T-helper 2 cell treated with Interferon-gamma antibody and Interleukin-4, amounts not matched to agents 5 μg/mL and 100 μg/mL, for 36 hours (primary cell): ENCODE measurements around the gene LRRC9.
A peak's percentile ranks its signal among the peaks of the same experiment; 100 is the strongest.
"Not testable (repeated sequence)": the region's sequence is repeated elsewhere in the genome, so short reads cannot be mapped to it uniquely, and the experiment has no call there.

Experiments
- DNase-seq: peaks from one replicate; pipeline ENCODE4 v3.0.0; 2021; ENCODE audit warnings: low spot score
- H3K27ac Mint-ChIP-seq: one replicate; pipeline ENCODE4 v1.8.0; 2021; ENCODE audit warnings: mild to moderate bottlenecking, mixed read lengths
- H3K27me3 Mint-ChIP-seq: one replicate; pipeline ENCODE4 v1.8.0; 2021; ENCODE audit warnings: low read depth, mixed read lengths
- H3K36me3 Mint-ChIP-seq: one replicate; pipeline ENCODE4 v1.8.0; 2021; ENCODE audit warnings: low read depth, mixed read lengths
- H3K4me1 Mint-ChIP-seq: one replicate; pipeline ENCODE4 v1.8.0; 2021; ENCODE audit warnings: low read depth, mixed read lengths
- H3K4me3 Mint-ChIP-seq: one replicate; pipeline ENCODE4 v1.8.0; 2022; ENCODE audit warnings: mild to moderate bottlenecking, moderate library complexity, mixed read lengths
- H3K9me3 Mint-ChIP-seq: one replicate; pipeline ENCODE4 v1.8.0; 2021; ENCODE audit warnings: mixed read lengths

Gene LRRC9

DNA sequence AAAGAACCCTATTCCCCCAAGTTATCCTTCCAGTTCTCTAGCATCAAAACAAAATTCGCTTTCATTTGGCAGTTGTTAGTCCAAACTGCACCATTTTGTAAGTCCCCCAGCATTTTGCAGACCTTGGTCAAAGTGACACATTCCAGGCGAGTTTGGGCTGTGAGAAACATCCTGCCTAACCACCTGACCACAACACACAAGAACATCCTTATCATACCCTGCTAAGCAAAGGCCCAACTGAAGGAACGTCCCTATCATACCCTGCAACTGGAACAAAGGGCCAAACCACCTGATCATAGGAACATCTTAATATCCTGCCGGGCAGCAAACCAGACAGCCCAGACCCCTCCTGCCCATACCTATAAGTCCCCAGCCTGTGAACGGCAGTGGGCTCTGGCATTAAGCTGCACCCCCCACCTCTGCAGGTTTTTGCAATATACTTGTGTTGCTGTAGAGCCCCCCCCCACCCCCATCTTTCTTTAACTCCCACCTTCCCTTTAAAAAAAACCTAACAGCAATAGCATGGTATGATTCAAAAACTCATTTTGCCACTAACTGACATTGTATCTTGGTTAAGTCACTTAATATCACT, 174.5 kb downstream of the LRRC9 start:
- Mint-ChIP-seq H3K27ac (peak overlapping the region; percentile 98), H3K9me3 (no peaks in the 10 kb centered on the region), H3K4me3 (peak overlapping the region; percentile 97), H3K27me3 (no peaks in the 10 kb centered on the region), H3K36me3 (peaks cover 20% of the 10 kb centered on the region), H3K4me1 (peaks cover 44% of the 10 kb centered on the region)
- DNase-seq: peak; percentile 41

DNA sequence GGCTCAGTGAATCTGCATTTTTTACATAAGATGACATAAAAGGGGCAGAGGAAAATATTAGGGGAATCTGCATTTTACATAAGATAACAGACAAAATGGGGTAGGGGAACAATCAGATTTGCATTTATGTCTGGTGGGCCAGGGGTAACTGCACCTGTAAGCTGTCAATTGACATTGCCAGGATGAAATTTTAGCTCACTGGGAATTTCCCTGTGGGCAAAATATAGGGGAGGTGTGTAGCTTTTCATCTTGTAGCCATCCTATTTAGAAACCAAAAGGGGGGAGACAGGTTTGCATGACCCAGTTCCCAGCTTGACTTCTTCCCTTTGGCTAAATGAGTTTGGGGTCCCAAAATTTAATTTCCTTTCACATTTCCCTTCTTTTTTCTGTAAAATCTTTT, 175.3 kb downstream of the LRRC9 start:
- H3K4me1 Mint-ChIP-seq: peaks cover 49% of the 10 kb centered on the region
- peak overlapping the region; percentile 45 for H3K4me3 Mint-ChIP-seq

DNA sequence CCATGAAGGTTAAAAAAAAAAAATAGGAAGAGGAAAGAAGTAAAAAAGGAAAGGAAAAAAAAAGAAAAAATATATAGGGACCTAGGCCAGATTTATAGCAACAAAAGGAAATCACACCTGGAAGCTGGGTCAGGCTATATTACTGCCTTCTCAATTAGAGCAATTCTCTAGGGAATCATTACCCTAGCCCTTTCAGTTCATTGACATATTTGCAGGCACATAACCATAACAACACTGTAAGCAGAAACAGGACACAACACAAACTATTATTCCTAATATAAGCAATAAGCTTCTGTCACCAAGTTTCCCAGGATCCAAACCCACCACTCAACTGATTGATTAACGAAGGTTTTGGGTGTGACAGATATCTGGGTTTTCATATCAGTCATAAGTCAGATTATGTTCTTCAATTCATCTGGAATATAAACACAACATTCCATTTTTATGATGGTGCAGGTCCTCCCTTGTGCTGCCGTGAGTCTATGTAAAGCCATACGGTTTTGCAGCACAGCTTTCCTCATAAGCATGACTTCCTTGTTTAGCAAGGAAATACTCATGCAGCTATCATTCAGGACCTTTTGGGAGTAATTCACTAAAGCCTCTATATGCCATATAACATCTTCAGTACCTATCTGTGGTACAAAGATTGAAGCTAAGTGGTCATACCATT, 176.0 kb downstream of the LRRC9 start:
- Mint-ChIP-seq H3K9me3 (no peaks in the 10 kb centered on the region), H3K36me3 (peaks cover 27% of the 10 kb centered on the region), H3K27me3 (no peaks in the 10 kb centered on the region), H3K4me1 (peaks cover 48% of the 10 kb centered on the region), H3K4me3 (no peak overlapping the region), H3K27ac (no peak overlapping the region)
- no peak for DNase-seq

More for the DNA sequence above, 175.3 kb downstream of the LRRC9 start:
- DNase-seq: no peak
- Mint-ChIP-seq H3K9me3 (no peaks in the 10 kb centered on the region), H3K36me3 (peaks cover 24% of the 10 kb centered on the region), H3K27me3 (no peaks in the 10 kb centered on the region), H3K27ac (no peak overlapping the region)

DNA sequence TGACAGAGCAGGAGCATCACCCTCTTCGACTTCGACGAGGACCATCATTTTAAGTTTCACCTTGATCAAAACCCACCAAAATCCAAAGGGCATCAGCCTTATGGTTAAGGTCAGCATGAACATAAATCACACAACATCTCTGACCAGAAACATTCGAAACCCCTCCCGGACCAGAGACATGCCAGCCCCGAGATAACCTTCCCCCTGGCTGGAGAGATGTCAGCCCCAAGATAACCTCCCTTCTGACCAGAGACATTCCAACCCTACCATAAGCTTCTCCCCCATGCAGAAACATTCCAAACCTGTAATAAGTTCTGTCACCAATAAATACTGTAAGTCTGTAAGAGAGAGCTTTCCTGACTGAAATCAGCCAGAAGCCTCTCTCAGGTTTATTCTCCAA, 178.0 kb downstream of the LRRC9 start:
- no peak overlapping the region for H3K27ac Mint-ChIP-seq
- no peaks in the 10 kb centered on the region for H3K9me3 Mint-ChIP-seq

DNA sequence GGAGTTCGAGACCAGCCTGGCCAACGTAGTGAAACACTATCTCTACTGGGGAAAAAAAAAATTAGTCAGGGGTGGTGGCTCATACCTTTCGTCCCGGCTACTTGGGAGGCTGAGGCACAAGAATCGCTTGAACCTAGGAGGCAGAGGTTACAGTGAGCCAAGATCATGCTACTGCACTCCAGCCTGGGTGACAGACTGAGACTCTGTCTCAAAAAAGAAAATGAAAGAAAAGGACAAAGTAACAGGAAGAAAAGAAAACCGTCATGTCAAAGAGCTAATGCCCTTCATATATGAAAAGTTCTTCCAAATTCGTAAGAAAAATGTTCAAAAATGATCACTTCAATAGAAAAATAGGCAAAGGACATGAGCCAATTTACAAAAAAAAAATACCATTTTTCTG, 179.9 kb downstream of the LRRC9 start:
- Mint-ChIP-seq H3K36me3 (peaks cover 35% of the 10 kb centered on the region), H3K4me1 (peaks cover 34% of the 10 kb centered on the region), H3K4me3 (peak overlapping the region; percentile 50)
- not testable (repeated sequence) for DNase-seq, H3K27me3 Mint-ChIP-seq, H3K27ac Mint-ChIP-seq, H3K9me3 Mint-ChIP-seq

More for the DNA sequence above, 178.0 kb downstream of the LRRC9 start:
- Mint-ChIP-seq H3K4me3 (no peak overlapping the region), H3K4me1 (peaks cover 45% of the 10 kb centered on the region), H3K27me3 (no peaks in the 10 kb centered on the region), H3K36me3 (peaks cover 30% of the 10 kb centered on the region)
- DNase-seq: no peak

DNA sequence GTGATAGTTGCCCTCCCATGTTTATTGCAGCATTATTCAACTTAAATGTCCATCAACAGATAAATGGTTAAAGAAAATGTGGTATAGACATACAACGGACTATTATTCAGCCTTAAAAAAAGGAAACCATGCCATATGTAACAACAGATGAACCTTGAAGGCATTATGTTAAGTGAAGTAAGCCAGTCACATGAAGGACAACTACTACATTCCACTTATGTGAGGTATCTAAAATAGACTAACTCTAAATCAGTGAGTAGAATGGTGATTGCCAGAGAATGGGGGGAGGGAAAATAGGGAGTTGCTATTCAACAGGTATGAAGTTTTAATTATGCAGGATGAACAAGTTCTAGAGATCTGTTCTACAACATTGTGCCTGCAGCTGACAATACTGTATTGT, 181.8 kb downstream of the LRRC9 start:
- Mint-ChIP-seq H3K27ac (no peak overlapping the region), H3K4me3 (no peak overlapping the region), H3K4me1 (peaks cover 28% of the 10 kb centered on the region), H3K36me3 (peaks cover 32% of the 10 kb centered on the region), H3K27me3 (no peaks in the 10 kb centered on the region), H3K9me3 (no peaks in the 10 kb centered on the region)
- no peak for DNase-seq

DNA sequence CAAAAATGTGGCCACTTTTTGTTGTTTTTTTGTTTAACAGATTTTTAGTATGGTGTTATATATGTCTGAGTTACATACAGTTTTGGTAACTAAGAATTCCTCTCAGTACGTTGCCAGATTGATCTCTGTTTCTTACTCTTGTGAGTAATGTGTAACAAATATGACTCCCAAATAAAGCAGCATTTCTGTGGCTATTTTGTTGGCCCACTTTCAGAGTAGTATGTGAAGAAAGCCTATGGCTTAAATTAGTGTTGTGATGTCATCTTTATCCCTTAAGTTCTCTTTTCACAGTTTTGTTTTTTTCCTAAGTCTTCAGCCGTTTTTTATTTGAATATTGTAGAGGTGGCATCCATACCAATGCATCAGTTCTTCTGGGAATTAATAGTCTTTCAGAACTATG, 182.4 kb downstream of the LRRC9 start:
- no peak overlapping the region for H3K27ac Mint-ChIP-seq

DNA sequence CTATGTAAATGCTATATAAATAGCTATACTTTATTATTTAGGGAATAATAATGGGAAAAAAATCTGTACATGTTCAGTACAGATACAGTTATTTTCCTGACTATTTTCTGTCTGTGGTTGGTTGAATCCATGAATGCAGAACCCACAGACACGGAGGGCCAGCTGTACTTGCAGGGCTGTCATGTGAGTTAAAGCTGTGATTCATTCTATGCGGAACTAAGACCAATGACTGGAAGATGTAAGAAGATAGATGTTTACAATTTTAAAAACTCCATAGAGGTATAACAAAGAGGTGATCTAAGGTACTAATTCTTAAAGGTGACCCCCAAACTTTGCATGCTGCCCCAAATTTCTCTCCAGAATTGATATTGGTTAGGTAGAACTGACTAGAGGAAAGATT, 186.4 kb downstream of the LRRC9 start:
- H3K36me3 Mint-ChIP-seq: peaks cover 32% of the 10 kb centered on the region
- no peak overlapping the region for H3K4me3 Mint-ChIP-seq
- peaks cover 22% of the 10 kb centered on the region for H3K4me1 Mint-ChIP-seq
- H3K9me3 Mint-ChIP-seq: no peaks in the 10 kb centered on the region
- no peak overlapping the region for H3K27ac Mint-ChIP-seq
- no peaks in the 10 kb centered on the region for H3K27me3 Mint-ChIP-seq
- DNase-seq: no peak

More for the DNA sequence above, 182.4 kb downstream of the LRRC9 start:
- peaks cover 29% of the 10 kb centered on the region for H3K36me3 Mint-ChIP-seq
- no peaks in the 10 kb centered on the region for H3K27me3 Mint-ChIP-seq
- H3K4me3 Mint-ChIP-seq: no peak overlapping the region
- peaks cover 25% of the 10 kb centered on the region for H3K4me1 Mint-ChIP-seq
- H3K9me3 Mint-ChIP-seq: no peaks in the 10 kb centered on the region
- no peak for DNase-seq

DNA sequence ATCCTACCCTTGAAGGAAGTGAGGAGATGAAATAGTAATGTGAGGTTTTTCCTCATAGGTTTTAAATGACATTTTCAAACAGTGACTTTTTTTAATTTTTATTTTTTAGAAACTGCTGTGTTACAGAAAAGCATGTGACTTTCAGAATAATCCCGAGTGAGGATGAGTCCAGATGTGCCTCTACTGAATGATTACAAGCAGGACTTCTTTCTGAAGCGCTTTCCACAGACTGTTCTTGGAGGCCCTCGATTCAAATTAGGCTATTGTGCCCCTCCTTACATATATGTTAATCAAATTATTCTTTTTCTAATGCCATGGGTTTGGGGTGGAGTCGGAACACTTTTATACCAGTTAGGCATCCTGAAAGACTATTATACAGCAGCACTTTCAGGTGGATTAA, 187.5 kb downstream of the LRRC9 start:
- no peak for DNase-seq
- Mint-ChIP-seq H3K27me3 (no peaks in the 10 kb centered on the region), H3K27ac (no peak overlapping the region), H3K36me3 (peaks cover 32% of the 10 kb centered on the region), H3K4me1 (peaks cover 28% of the 10 kb centered on the region), H3K4me3 (no peak overlapping the region), H3K9me3 (no peaks in the 10 kb centered on the region)

DNA sequence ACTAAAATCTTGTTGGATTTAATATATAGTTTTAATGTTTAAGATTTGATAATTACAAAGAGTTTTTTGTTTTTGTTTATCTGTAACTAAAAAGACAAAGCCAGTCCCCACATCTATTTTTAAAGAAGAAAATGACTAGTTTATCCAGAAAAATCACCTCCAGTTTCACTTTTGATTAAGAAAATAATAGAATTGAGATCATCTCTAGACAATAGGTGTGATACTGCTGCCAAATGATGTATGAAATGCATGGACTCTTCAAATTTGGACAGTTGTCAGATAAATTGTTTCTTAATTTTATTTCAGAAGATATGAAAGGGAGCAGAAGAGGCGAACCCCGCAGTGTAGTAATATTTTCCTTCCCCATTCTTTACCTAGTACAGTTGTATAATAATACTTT, 191.8 kb downstream of the LRRC9 start:
- Mint-ChIP-seq H3K4me3 (no peak overlapping the region), H3K4me1 (peaks cover 25% of the 10 kb centered on the region), H3K36me3 (peaks cover 33% of the 10 kb centered on the region), H3K9me3 (no peaks in the 10 kb centered on the region), H3K27ac (no peak overlapping the region), H3K27me3 (no peaks in the 10 kb centered on the region)
- no peak for DNase-seq
